DMS153 treated with DMSO at 0.1 percent for 48 hours (cell line): ENCODE measurements around the gene GPC2.
"Not testable (repeated sequence)": the region's sequence is repeated elsewhere in the genome, so short reads cannot be mapped to it uniquely, and the experiment has no call there.

ENCODE experiments used
- DNase-seq: peaks from one replicate; lab custom pipeline; 2025; ENCODE audit not compliant: unreplicated experiment; lab: John Stamatoyannopoulos, UW

The GPC2 gene

GRCh38 chr7:100153708-100154535 lies 23.3 kb downstream of the GPC2 start:
- no peak for DNase-seq

GRCh38 chr7:100152937-100153666 lies 24.1 kb downstream of the GPC2 start:
- no peak for DNase-seq

- no peak for DNase-seq
These were observed 24.8 kb downstream of the GPC2 start for GRCh38 chr7:100152404-100152803.

- DNase-seq: peak; percentile 98
These were observed 28.4 kb downstream of the GPC2 start, which contains the start of gene LAMTOR4 for GRCh38 chr7:100148559-100149328. Gene LAMTOR4 (plus strand): TSS chr7:100148918. CDS start chr7:100148973, 55 bp downstream.

GRCh38 chr7:100148225-100148558 lies 29.0 kb downstream of the GPC2 start:
- DNase-seq: no peak

GRCh38 chr7:100147278-100147677 lies 29.9 kb downstream of the GPC2 start:
- no peak for DNase-seq

GRCh38 chr7:100146350-100146749 lies 30.8 kb downstream of the GPC2 start:
- not testable (repeated sequence) for DNase-seq

- DNase-seq: no peak
These were observed 34.7 kb downstream of the GPC2 start for GRCh38 chr7:100142461-100142860.

GRCh38 chr7:100141555-100141949 lies 35.6 kb downstream of the GPC2 start:
- DNase-seq: no peak

- DNase-seq: no peak
These were observed 39.1 kb downstream of the GPC2 start for GRCh38 chr7:100137851-100138760.

- DNase-seq: peak; percentile 47
These were observed 44.5 kb downstream of the GPC2 start for GRCh38 chr7:100132697-100133151.

GRCh38 chr7:100132126-100132525 lies 45.1 kb downstream of the GPC2 start:
- DNase-seq: no peak

GRCh38 chr7:100130608-100131453 lies 46.4 kb downstream of the GPC2 start:
- DNase-seq: peak; percentile 52

- not testable (repeated sequence) for DNase-seq
These were observed 47.0 kb downstream of the GPC2 start for GRCh38 chr7:100130220-100130607.

GRCh38 chr7:100128637-100128963 lies 48.6 kb downstream of the GPC2 start:
- no peak for DNase-seq

- DNase-seq: no peak
These were observed 49.1 kb downstream of the GPC2 start for GRCh38 chr7:100127866-100128636.

GRCh38 chr7:100126931-100127865 lies 50.0 kb downstream of the GPC2 start, which contains the start of gene MBLAC1:
Gene MBLAC1 (plus strand): TSS chr7:100126967. CDS start chr7:100127396, 429 bp downstream.
- peak; percentile 80 for DNase-seq
